Lower leg skin (tissue), 4 donors: ENCODE results near the gene ADCYAP1. TPM values are rescaled to one million over a fixed set of nuclear protein-coding genes. Genes with fewer than 3 reads are reported as not detected.

Experiments
- DNase-seq, 2 donors: peaks; one replicate each; pipeline ENCODE4 v3.0.0-alpha.2; 2019; ENCODE audit warnings: low spot score in 2 of 2
- H3K4me3 ChIP-seq: fragments of 200-600 bp; sonication (generic); 2 replicates; pipeline ENCODE4 v1.5.1; 2017; ENCODE audit warnings: mild to moderate bottlenecking, low read depth; ENCODE audit not compliant: poor library complexity, severe bottlenecking
- CTCF ChIP-seq, 3 donors: fragments of 450-650 bp; IDR thresholded peaks; one replicate each; pipeline ENCODE4 v1.5.1; 2016; ENCODE audit warnings: antibody characterized with exemption in 3 of 3, mild to moderate bottlenecking in 3 of 3, moderate library complexity in 2 of 3
- POLR2A ChIP-seq, 2 donors: fragments of 450-650 bp; IDR thresholded peaks; one replicate each; pipeline ENCODE4 v1.6.1; 2016 to 2017; ENCODE audit warnings: antibody characterized with exemption in 2 of 2, mild to moderate bottlenecking in 1 of 2, moderate library complexity in 1 of 2
- WGBS, 2 donors: methylation state at CpG; one replicate each; pipeline ENCODE4 v1.1.5; 2018; 5-methylcytosine and 5-hydroxymethylcytosine counted together
- intact Hi-C: fragments of 100-400 bp; cut with DNase I; formaldehyde crosslinking; loops from one replicate; pipeline ENCODE4 v1.15.0; 2023; ENCODE audit warnings: low total_unique reads
- total RNA-seq, 4 donors: library from RNA; depleted of rRNA; stranded (reverse); fragments of >200 nt; gene quantifications; one replicate each; pipeline ENCODE4 v1.1.0, GENCODE V29; 2016

Gene ADCYAP1
- total RNA-seq, 4 donors from 2014 or later: 0.12 TPM; not detected in 3

- intact Hi-C loops: no loop called here
- WGBS, 2 donors: 11 to 16% methylated on average over 7 of the region's 7 CpGs
These were observed 6.8 kb downstream of the ADCYAP1 start for GRCh38 chr18:911486-911885.

GRCh38 chr18:916562-916961 is 11.9 kb downstream of the ADCYAP1 start:
- DNase-seq: no peak
- no peak overlapping the region for H3K4me3 ChIP-seq
- WGBS, 2 donors: 65% methylated on average over 1 of the region's 1 CpG
- intact Hi-C loops: no loop called here
- no peak for TF ChIP-seq CTCF (IDR thresholded peaks at IDR 0.05)
- TF ChIP-seq POLR2A (IDR thresholded peaks at IDR 0.05): no peak

More at GRCh38 chr18:911486-911885, 6.8 kb downstream of the ADCYAP1 start:
- no peak for DNase-seq
- no peak for TF ChIP-seq POLR2A (IDR thresholded peaks at IDR 0.05)
- no peak for TF ChIP-seq CTCF (IDR thresholded peaks at IDR 0.05)
- no peak overlapping the region for H3K4me3 ChIP-seq

- H3K4me3 ChIP-seq: no peak overlapping the region
- DNase-seq: no peak
- 54 to 81% methylated on average over 2 of the region's 2 CpGs for WGBS, 2 donors
- TF ChIP-seq CTCF (IDR thresholded peaks at IDR 0.05) (no peak), POLR2A (IDR thresholded peaks at IDR 0.05) (no peak)
- intact Hi-C loops: no loop called here
These were observed 14.4 kb downstream of the ADCYAP1 start for GRCh38 chr18:919078-919477.

- no peak overlapping the region for H3K4me3 ChIP-seq
- DNase-seq: no peak
- 51 to 57% methylated on average over 6 of the region's 6 CpGs for WGBS, 2 donors
- TF ChIP-seq POLR2A (IDR thresholded peaks at IDR 0.05): no peak
- TF ChIP-seq CTCF (IDR thresholded peaks at IDR 0.05): no peak
- intact Hi-C loops: no loop called here
These were observed 18.6 kb downstream of the ADCYAP1 start for GRCh38 chr18:923144-923866.

- WGBS, 2 donors: 64 to 68% methylated on average over 1 of the region's 1 CpG
- intact Hi-C loops: no loop called here
These were observed 20.3 kb downstream of the ADCYAP1 start for GRCh38 chr18:924987-925386.

More at GRCh38 chr18:924987-925386, 20.3 kb downstream of the ADCYAP1 start:
- no peak for DNase-seq
- no peak for TF ChIP-seq CTCF (IDR thresholded peaks at IDR 0.05)
- no peak for TF ChIP-seq POLR2A (IDR thresholded peaks at IDR 0.05)
- H3K4me3 ChIP-seq: no peak overlapping the region
